Measurements from ENCODE around the gene DTYMK. TPM values are rescaled to one million over a fixed set of nuclear protein-coding genes. Genes with fewer than 3 reads are reported as not detected.

Gene DTYMK
- total RNA-seq, 1 donor from 2014 or later, result 35.0 TPM

DNA sequence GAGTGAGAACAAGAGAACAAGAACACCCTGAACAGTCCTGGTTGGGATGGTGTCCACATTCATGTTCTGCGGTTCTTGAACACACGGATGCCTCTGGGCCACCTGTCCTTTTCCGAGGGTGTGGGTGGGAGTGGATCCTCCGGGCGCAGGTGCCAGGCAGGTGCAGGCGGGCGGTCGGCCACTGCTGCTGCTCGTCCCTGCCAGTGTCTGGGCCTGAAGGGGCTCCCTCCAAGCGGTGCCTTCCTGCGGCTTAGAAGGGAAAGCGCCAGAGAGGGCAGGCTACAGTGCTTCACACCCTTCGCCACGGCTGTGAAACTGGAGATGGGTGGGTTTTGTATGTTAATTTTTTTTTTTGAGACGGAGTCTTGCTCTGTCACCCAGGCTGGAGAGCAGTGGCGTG, 39.8 kb upstream of the DTYMK start:
- TF ChIP-seq, protein P1, sequence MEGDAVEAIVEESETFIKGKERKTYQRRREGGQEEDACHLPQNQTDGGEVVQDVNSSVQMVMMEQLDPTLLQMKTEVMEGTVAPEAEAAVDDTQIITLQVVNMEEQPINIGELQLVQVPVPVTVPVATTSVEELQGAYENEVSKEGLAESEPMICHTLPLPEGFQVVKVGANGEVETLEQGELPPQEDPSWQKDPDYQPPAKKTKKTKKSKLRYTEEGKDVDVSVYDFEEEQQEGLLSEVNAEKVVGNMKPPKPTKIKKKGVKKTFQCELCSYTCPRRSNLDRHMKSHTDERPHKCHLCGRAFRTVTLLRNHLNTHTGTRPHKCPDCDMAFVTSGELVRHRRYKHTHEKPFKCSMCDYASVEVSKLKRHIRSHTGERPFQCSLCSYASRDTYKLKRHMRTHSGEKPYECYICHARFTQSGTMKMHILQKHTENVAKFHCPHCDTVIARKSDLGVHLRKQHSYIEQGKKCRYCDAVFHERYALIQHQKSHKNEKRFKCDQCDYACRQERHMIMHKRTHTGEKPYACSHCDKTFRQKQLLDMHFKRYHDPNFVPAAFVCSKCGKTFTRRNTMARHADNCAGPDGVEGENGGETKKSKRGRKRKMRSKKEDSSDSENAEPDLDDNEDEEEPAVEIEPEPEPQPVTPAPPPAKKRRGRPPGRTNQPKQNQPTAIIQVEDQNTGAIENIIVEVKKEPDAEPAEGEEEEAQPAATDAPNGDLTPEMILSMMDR (IDR thresholded peaks at IDR 0.05; ENCODE audit: unreplicated experiment), result no peak
- H3K36me3 Mint-ChIP-seq, result peaks cover 44% of the 10 kb centered on the region
- DNase-seq (ENCODE audit: low spot score in 2 of 2, unreplicated experiment in 2 of 2), result no peak
- no peaks in the 10 kb centered on the region for H3K27me3 Mint-ChIP-seq (ENCODE audit: low read depth)
- peaks cover 3% of the 10 kb centered on the region for H3K4me1 Mint-ChIP-seq
- H3K9me3 Mint-ChIP-seq, result peaks cover 22% of the 10 kb centered on the region
- no peak overlapping the region for H3K4me3 Mint-ChIP-seq
- H3K27ac Mint-ChIP-seq, result no peak overlapping the region

DNA sequence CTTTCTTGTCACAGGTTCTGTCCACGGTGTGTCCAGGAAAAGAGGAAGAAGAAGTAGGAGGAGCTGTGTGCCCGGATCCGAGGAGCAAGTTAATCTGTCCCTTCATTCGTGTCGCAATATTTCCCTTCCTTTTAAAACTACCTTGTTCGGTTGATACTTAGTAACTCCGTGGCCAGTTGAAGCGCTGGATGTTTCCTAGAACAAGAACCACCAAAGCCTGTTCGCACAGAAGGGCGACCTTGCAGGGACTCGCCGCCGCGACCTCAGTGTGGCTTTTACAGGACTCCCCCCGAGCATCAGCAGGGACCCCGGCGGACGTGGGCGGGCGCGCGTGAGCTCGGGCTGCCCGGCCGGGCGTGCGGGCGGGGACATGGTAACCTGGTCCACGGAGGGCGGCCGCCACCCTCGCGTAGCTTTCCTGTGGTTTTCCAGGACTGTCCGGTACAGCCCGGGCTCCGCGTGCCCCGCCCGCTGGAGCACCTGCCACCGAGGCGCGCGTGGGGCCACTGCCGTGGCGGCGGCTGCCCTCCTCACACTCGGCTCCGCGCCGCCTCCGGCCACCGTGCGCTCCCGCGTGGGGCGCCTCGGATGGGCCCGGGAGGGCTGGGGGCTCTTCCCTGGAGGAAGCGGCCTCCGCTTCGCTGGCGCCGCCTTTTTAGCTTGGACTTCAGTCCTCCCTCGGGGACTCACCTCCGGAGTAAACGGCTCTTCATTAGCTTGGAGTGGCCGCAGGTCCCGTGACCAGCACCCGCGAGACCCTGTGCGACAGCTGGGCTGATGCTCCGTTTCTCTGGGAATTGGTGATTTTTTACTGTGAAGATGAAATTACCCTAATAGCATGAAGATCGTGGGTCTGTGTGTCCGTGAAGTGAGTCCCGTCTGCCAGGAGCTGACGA, 38.6 kb upstream of the DTYMK start:
- no peak overlapping the region for H3K27ac Mint-ChIP-seq
- peaks cover 54% of the 10 kb centered on the region for H3K36me3 Mint-ChIP-seq
- TF ChIP-seq, protein P1 (IDR thresholded peaks at IDR 0.05; ENCODE audit: unreplicated experiment), result no peak
- H3K27me3 Mint-ChIP-seq (ENCODE audit: low read depth), result no peaks in the 10 kb centered on the region
- H3K4me1 Mint-ChIP-seq, result no peaks in the 10 kb centered on the region
- H3K9me3 Mint-ChIP-seq, result peaks cover 26% of the 10 kb centered on the region
- H3K4me3 Mint-ChIP-seq, result no peak overlapping the region
- DNase-seq (ENCODE audit: low spot score in 2 of 2, unreplicated experiment in 2 of 2), result no peak

DNA sequence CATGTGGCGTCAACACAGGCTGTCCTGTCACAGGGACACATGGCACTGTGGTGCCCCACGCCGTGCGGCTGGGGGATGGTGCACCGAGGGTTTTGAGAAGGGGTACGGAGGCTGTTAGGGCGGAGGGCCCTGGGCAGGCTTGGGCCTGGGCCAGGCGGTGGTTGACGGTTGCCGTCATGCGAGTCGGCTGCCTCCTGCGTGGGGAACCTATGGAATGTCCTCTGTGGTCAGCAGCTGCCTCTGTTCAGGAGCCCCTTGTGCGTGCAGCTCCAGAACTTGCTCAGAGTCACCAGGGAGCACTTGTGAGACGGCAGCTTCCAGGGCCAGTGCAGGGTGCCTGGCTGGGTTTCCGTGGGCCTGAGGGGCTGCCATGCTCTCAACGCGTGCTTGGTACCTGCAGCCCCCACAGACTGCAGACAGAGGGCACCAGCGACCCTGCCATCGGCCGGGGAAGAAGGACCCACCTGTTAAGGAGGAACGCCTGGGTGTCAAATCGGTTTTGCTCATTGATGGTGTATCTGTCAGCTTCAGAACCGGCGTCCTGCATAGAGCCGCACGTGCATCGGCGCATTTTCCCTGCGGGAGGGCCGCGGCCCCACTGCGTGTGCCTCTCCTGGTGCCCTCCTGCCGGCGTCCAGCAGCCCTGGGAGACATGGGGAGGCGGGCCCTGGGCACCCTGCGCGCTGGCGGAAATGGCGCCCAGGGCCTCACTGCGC, 37.8 kb upstream of the DTYMK start:
- Mint-ChIP-seq H3K27me3 (ENCODE audit: low read depth) (no peaks in the 10 kb centered on the region), H3K36me3 (peaks cover 59% of the 10 kb centered on the region), H3K9me3 (peaks cover 26% of the 10 kb centered on the region), H3K27ac (no peak overlapping the region), H3K4me1 (no peaks in the 10 kb centered on the region), H3K4me3 (no peak overlapping the region)
- no peak for DNase-seq (ENCODE audit: low spot score in 2 of 2, unreplicated experiment in 2 of 2)
- TF ChIP-seq, protein P1 (IDR thresholded peaks at IDR 0.05; ENCODE audit: unreplicated experiment), result no peak

DNA sequence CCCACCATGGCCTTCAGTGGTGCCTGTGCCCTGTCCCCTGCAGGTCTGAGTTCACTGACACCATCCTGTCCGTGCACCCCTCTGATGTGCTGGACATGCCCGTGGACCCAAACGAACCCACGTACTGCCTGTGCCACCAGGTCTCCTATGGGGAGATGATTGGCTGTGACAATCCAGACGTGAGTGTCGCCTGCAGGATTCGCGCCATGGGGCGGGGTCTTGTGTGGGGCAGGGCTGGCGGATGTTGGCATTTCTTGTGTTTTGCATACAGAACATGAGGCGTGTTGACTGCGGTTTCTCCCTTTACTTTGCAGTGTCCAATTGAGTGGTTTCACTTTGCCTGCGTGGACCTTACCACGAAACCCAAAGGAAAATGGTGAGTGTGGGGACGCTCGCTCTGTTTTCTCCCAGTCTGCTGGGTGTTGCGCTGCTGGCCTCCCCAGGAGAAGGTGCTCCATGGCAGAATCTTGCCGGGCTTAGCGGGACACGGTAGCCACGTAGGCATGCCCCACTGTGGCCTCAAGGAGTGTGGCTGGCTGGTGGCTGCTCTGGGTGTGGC, 36.4 kb upstream of the DTYMK start:
- Mint-ChIP-seq H3K27me3 (ENCODE audit: low read depth) (no peaks in the 10 kb centered on the region), H3K4me3 (no peak overlapping the region), H3K27ac (no peak overlapping the region), H3K36me3 (peaks cover 61% of the 10 kb centered on the region), H3K9me3 (peaks cover 26% of the 10 kb centered on the region), H3K4me1 (no peaks in the 10 kb centered on the region)
- TF ChIP-seq, protein P1 (IDR thresholded peaks at IDR 0.05; ENCODE audit: unreplicated experiment), result no peak
- no peak for DNase-seq (ENCODE audit: low spot score in 2 of 2, unreplicated experiment in 2 of 2)

DNA sequence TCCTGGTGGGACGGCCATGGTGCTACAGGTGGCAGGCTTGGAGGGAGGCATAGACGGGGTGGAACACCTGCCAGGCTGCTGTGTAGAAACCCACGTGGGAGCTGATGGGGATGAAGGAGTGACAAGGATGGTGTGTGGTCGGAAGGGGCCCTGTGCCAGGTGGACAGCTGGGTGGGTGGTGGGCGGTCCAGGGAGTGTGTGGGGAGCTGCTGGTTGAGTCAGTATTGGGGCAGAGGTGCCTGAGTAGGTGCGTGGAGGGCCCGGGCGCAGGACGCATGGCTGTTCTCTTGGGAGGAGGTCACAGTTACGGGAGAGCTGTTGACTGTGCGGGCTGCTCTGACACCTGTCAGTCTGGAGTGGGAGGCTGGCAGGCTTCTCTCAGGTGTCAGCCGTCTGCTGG, 35.2 kb upstream of the DTYMK start:
- H3K4me3 Mint-ChIP-seq, result no peak overlapping the region
- no peak overlapping the region for H3K27ac Mint-ChIP-seq
- no peaks in the 10 kb centered on the region for H3K4me1 Mint-ChIP-seq
- peaks cover 26% of the 10 kb centered on the region for H3K9me3 Mint-ChIP-seq
- peaks cover 65% of the 10 kb centered on the region for H3K36me3 Mint-ChIP-seq
- DNase-seq (ENCODE audit: low spot score in 2 of 2, unreplicated experiment in 2 of 2), result no peak
- no peaks in the 10 kb centered on the region for H3K27me3 Mint-ChIP-seq (ENCODE audit: low read depth)
- TF ChIP-seq, protein P1 (IDR thresholded peaks at IDR 0.05; ENCODE audit: unreplicated experiment), result no peak
